Heart left ventricle (tissue), 16 donors: ENCODE measurements around the gene LRPPRC. TPM values are rescaled to one million over a fixed set of nuclear protein-coding genes. Genes with fewer than 3 reads are reported as not detected.

Experiments used
- ATAC-seq, 4 donors: fragments of 200-7000 bp; cut with Tn5 transposase; one replicate each; pipeline ENCODE4 v1.9.1; 2020 to 2022; ENCODE audit warnings: moderate library complexity in 4 of 4, mild to moderate bottlenecking in 3 of 4, moderate number of reproducible peaks in 1 of 4
- DNase-seq, 5 donors: peaks; one replicate each; pipeline ENCODE4 v3.0.0-alpha.2; 2020
- H3K27ac ChIP-seq, 12 donors: fragments of 200-600 bp; sonication (generic) in 4 of 12; one replicate each; pipeline versions ENCODE4 v1.5.0 to v1.8.0; 2016 to 2022; ENCODE audit warnings: mild to moderate bottlenecking in 2 of 12
- H3K27me3 ChIP-seq, 9 donors: fragments of 200-600 bp; sonication (generic) in 2 of 9; one replicate each; pipeline versions ENCODE4 v1.5.1 to v1.8.0; 2016 to 2022; ENCODE audit warnings: mild to moderate bottlenecking in 3 of 9
- H3K36me3 ChIP-seq, 9 donors: fragments of 200-600 bp; sonication (generic) in 2 of 9; one replicate each; pipeline versions ENCODE4 v1.5.0 to v1.8.0; 2018 to 2022; ENCODE audit warnings: mild to moderate bottlenecking in 2 of 9
- H3K4me1 ChIP-seq, 12 donors: fragments of 200-600 bp; sonication (generic) in 4 of 12; one replicate each; pipeline versions ENCODE4 v1.5.0 to v1.8.0; 2016 to 2022; ENCODE audit warnings: mild to moderate bottlenecking in 3 of 12
- H3K4me3 ChIP-seq, 12 donors: fragments of 200-600 bp; sonication (generic) in 4 of 12; one replicate each; pipeline versions ENCODE4 v1.5.0 to v1.8.0; 2017 to 2022; ENCODE audit warnings: mild to moderate bottlenecking in 9 of 12, moderate library complexity in 4 of 12
- H3K9me3 ChIP-seq, 12 donors: fragments of 200-600 bp; sonication (generic) in 4 of 12; one replicate each; pipeline versions ENCODE4 v1.5.0 to v1.8.0; 2016 to 2022; ENCODE audit warnings: mild to moderate bottlenecking in 1 of 12
- CTCF ChIP-seq, 12 donors: fragments of 200-600 bp; sonication (generic) in 4 of 12; IDR thresholded peaks; one replicate each; pipeline versions ENCODE4 v1.5.0 to v1.8.0; 2018 to 2022; ENCODE audit warnings: antibody characterized with exemption in 12 of 12, mild to moderate bottlenecking in 5 of 12
- POLR2A ChIP-seq, 2 donors: fragments of 450-650 bp; IDR thresholded peaks; one replicate each; pipeline ENCODE4 v1.6.1; 2017; ENCODE audit warnings: antibody characterized with exemption in 2 of 2, mild to moderate bottlenecking in 2 of 2, moderate library complexity in 2 of 2
- WGBS, 4 donors: extraction: QIAGEN DNeasy Blood & Tissue Kit in 2 of 4; methylation state at CpG; one replicate each; pipeline versions ENCODE4 v1.1.5 to v1.1.7; 2013 to 2018; 5-methylcytosine and 5-hydroxymethylcytosine counted together
- intact Hi-C, 10 donors: fragments of 100-400 bp; cut with DNase I; formaldehyde crosslinking; loops; one replicate each; pipeline versions ENCODE4 v1.11.1 to v1.14.2; 2022
- long read RNA-seq, 3 donors: library from polyadenylated mRNA; unstranded; transcript quantifications; one replicate each; pipeline ENCODE4 v2.0.0, GENCODE V29; 2020 to 2021
- polyA plus RNA-seq, 2 donors: library from polyadenylated mRNA; stranded (reverse); fragments of 200-250 nt; gene quantifications; one replicate each; pipeline ENCODE4 v1.2.3, GENCODE V29; 2013
- total RNA-seq, 9 donors: library from RNA; depleted of rRNA in 2 of 9; stranded (reverse); fragments of >200 nt in 2 of 9; fragmentation: NEBNext Ultra II Directional in 3 of 9; extraction: Animal tissue kit (Norgen Biotek cat#: 25700) in 3 of 9; gene quantifications; one replicate each; pipeline versions ENCODE4 v1.1.0 to v1.2.4, GENCODE V29; 2016 to 2023
- donor health status: ischemic (EF 13 %, LVEDD 7.1; RV severe dilation, severe dysfunction).
- donor health status: healthy with polysubstance abuse.
- donor health status: DM: no; HTN: yes; CAD: no.
- donor health status: DM: no; HTN: no; CAD: no.
- donor health status: ischemic (EF 25% LVEDD 6.9; RV normal size, moderate dysfunction).
- donor health status: ischemic (EF 25% LVEDD 5.7; RV mildly dilated, moderate dysfunction).
- donor health status: healthy.
- donor health status: DM: yes; HTN: yes; CAD: no.
- donor health status: ischemic (EF 35%, LVEDD 5.7; RV mildly dilated, moderate dysfunction).
- donor health status: nonischemic (EF 11% LVEDD 7.7; RV severe dilation, severe dysfunction).
- donor health status: DM: yes; HTN: yes; CAD: no.
- donor health status: PGD.
- donor health status: ischemic (EF 29% LVEDD 5.4; RV normal size, mild dysfunction).
- donor health status: nonischemic (EF 23%, LVEDD 6.1; RV moderate dilation, normal function).

LRPPRC gene
- total RNA-seq (100 to 1,000 TPM in 3 of 9 donors, 10 to 100 TPM in 6; 58.5 to 117 (median 90.8) TPM), polyA plus RNA-seq (10 to 100 TPM; 23.2 to 60.6 TPM)
- long read RNA-seq, donor 1, full-length matches to known transcripts: 113 of 171 reads
- long read RNA-seq, donor 1, partial matches to known transcripts: 47 of 171 reads
- long read RNA-seq, donor 1, other reads (novel, unspliced or antisense): 11 of 171 reads
- long read RNA-seq, donor 2, full-length matches to known transcripts: 133 of 237 reads
- long read RNA-seq, donor 2, partial matches to known transcripts: 90 of 237 reads
- long read RNA-seq, donor 2, other reads (novel, unspliced or antisense): 14 of 237 reads
- long read RNA-seq, donor 3, full-length matches to known transcripts: 98 of 148 reads
- long read RNA-seq, donor 3, partial matches to known transcripts: 33 of 148 reads
- long read RNA-seq, donor 3, other reads (novel, unspliced or antisense): 17 of 148 reads

- intact Hi-C loops: loop anchor here in 2 of 10 donors (5.0 to 10.0 kb wide), 3 partner anchors 169 to 366 kb away; partner anchors contain the start of genes PPM1B (in 2 of the 2), CAMKMT (in 1 of the 2) and PREPL (in 1 of the 2)
- DNase-seq (peak; percentile 93 to 96 (median 94)), ATAC-seq (peak; percentile 98 to 99 (median 98))
- TF ChIP-seq POLR2A (IDR thresholded peaks at IDR 0.05) (peak; percentile 35 to 86), CTCF (IDR thresholded peaks at IDR 0.05) (no peak)
- WGBS, 4 donors: 0 to 1% (median 0%) methylated on average over 45 to 64 of the region's 64 CpGs
- peaks cover 0 to 22% (median 11%) of the 10 kb centered on the region in 9 donors for H3K36me3 ChIP-seq
- no peaks in the 10 kb centered on the region for H3K27me3 ChIP-seq
- peaks cover 8 to 32% (median 21%) of the 10 kb centered on the region in 12 donors for H3K4me1 ChIP-seq
- peak within 1 kb of the TSS; percentile 55 to 89 (median 80) for H3K27ac ChIP-seq
- H3K4me3 ChIP-seq: peak within 1 kb of the TSS; percentile 65 to 100 (median 97)
- no peaks in the 10 kb centered on the region for H3K9me3 ChIP-seq
These were observed at the start of gene LRPPRC for GRCh38 chr2:43995733-43996533. Gene LRPPRC (minus strand): TSS chr2:43995989. CDS start chr2:43995947, 42 bp downstream.

DNA sequence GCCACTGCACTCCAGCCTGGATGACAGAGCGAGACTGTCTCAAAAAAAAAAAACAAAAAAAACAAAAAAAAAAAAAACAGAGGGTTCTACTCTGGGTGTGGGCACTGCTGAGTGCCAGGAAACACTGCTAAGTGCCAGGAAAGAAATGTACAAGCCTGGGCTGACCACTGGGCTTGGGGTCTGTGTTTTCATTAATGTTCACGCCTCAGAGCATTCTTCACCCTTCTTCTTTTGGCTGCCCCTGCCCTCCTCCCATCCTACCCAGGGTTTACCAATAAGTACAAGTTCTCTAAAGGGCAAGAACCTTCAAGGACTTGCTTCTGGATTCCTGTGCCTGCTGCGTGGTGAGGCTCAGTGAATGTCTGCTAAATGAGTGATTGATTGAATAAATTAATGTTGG is 49.3 kb upstream of the LRPPRC start:
- intact Hi-C loops: loop anchor here in 8 of 10 donors (2.0 to 10.0 kb wide), 7 partner anchors 250 to 1450 kb away; no protein-coding TSS in a partner anchor
- Histone ChIP-seq H3K4me1 (peaks cover 0 to 7% (median 2%) of the 10 kb centered on the region in 12 donors), H3K27me3 (no peaks in the 10 kb centered on the region), H3K9me3 (no peaks in the 10 kb centered on the region), H3K27ac (no peak overlapping the region), H3K36me3 (no peaks in the 10 kb centered on the region), H3K4me3 (no peak overlapping the region)
- no peak for ATAC-seq
- no peak for DNase-seq
- WGBS, 4 donors: 79 to 91% (median 85%) methylated on average over 3 of the region's 3 CpGs
- TF ChIP-seq CTCF (IDR thresholded peaks at IDR 0.05) (no peak), POLR2A (IDR thresholded peaks at IDR 0.05) (no peak)

- intact Hi-C loops: loop anchor here in 9 of 10 donors (2.0 to 10.0 kb wide), 11 partner anchors 198 to 1450 kb away; no protein-coding TSS in a partner anchor
- WGBS, 4 donors: 0 to 4% (median 3%) methylated on average over 5 to 10 of the region's 10 CpGs
- no peaks in the 10 kb centered on the region for H3K36me3 ChIP-seq
- H3K27ac ChIP-seq: no peak overlapping the region
- H3K27me3 ChIP-seq: no peaks in the 10 kb centered on the region
- H3K4me1 ChIP-seq: peaks cover 0 to 7% (median 2%) of the 10 kb centered on the region in 12 donors
- DNase-seq (peak; percentile 73 to 90 (median 82)), ATAC-seq (peak; percentile 77 to 99 (median 94))
- no peak overlapping the region for H3K4me3 ChIP-seq
- no peaks in the 10 kb centered on the region for H3K9me3 ChIP-seq
- TF ChIP-seq POLR2A (IDR thresholded peaks at IDR 0.05): no peak
- peak; percentile 60 to 93 (median 83) for TF ChIP-seq CTCF (IDR thresholded peaks at IDR 0.05)
These were observed 48.5 kb upstream of the LRPPRC start for GRCh38 chr2:44044281-44044720.
